ENCODE measurements around the gene CTDP1.

Gene CTDP1

DNA sequence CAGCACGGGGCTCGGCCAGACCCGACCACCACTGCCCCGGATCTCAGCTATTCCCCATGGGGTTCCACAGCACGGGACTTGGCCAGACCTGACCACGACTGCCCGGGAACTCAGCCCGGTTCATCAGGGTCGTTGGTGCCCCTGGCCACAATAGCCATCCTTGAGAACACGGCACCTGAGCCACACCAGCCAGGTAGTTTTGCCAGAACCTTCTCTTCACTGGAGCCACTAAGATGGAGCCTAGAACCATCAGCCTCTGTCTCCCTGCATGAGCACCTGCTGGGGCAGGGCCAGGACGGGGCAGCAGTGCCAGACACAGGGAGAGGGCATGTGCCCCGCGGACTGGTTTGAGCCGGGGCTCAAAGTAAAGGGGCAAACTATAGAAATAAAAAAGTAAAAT, 106.7 kb downstream of the CTDP1 start:
- TF ChIP-seq FOXP2 (optimal IDR thresholded peaks at IDR 0.05; ENCODE audit: borderline replicate concordance, extremely low read depth, extremely low read length, insufficient read depth): no peak
- TF ChIP-seq TAF1 (IDR thresholded peaks at IDR 0.05; ENCODE audit: borderline replicate concordance, insufficient read depth, low read length): no peak
- TF ChIP-seq, protein P1, sequence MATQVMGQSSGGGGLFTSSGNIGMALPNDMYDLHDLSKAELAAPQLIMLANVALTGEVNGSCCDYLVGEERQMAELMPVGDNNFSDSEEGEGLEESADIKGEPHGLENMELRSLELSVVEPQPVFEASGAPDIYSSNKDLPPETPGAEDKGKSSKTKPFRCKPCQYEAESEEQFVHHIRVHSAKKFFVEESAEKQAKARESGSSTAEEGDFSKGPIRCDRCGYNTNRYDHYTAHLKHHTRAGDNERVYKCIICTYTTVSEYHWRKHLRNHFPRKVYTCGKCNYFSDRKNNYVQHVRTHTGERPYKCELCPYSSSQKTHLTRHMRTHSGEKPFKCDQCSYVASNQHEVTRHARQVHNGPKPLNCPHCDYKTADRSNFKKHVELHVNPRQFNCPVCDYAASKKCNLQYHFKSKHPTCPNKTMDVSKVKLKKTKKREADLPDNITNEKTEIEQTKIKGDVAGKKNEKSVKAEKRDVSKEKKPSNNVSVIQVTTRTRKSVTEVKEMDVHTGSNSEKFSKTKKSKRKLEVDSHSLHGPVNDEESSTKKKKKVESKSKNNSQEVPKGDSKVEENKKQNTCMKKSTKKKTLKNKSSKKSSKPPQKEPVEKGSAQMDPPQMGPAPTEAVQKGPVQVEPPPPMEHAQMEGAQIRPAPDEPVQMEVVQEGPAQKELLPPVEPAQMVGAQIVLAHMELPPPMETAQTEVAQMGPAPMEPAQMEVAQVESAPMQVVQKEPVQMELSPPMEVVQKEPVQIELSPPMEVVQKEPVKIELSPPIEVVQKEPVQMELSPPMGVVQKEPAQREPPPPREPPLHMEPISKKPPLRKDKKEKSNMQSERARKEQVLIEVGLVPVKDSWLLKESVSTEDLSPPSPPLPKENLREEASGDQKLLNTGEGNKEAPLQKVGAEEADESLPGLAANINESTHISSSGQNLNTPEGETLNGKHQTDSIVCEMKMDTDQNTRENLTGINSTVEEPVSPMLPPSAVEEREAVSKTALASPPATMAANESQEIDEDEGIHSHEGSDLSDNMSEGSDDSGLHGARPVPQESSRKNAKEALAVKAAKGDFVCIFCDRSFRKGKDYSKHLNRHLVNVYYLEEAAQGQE (IDR thresholded peaks at IDR 0.05; ENCODE audit: insufficient read depth in 1 of 2, low read depth in 2 of 2, low read length in 2 of 2): no peak
- no peak for TF ChIP-seq SIN3A (IDR thresholded peaks at IDR 0.05; ENCODE audit: borderline replicate concordance, insufficient read depth, low read length)
- TF ChIP-seq POLR2AphosphoS5 (IDR thresholded peaks at IDR 0.05; ENCODE audit: low read depth, low read length): no peak

GRCh38 chr18:79786786-79787526, 107.4 kb downstream of the CTDP1 start:
- TF ChIP-seq, protein P1 (IDR thresholded peaks at IDR 0.05; ENCODE audit: insufficient read depth in 1 of 2, low read depth in 2 of 2, low read length in 2 of 2): no peak
- TF ChIP-seq TAF1 (IDR thresholded peaks at IDR 0.05; ENCODE audit: borderline replicate concordance, insufficient read depth, low read length) (no peak), FOXP2 (optimal IDR thresholded peaks at IDR 0.05; ENCODE audit: borderline replicate concordance, extremely low read depth, extremely low read length, insufficient read depth) (no peak), POLR2AphosphoS5 (IDR thresholded peaks at IDR 0.05; ENCODE audit: low read depth, low read length) (no peak), SIN3A (IDR thresholded peaks at IDR 0.05; ENCODE audit: borderline replicate concordance, insufficient read depth, low read length) (no peak)

DNA sequence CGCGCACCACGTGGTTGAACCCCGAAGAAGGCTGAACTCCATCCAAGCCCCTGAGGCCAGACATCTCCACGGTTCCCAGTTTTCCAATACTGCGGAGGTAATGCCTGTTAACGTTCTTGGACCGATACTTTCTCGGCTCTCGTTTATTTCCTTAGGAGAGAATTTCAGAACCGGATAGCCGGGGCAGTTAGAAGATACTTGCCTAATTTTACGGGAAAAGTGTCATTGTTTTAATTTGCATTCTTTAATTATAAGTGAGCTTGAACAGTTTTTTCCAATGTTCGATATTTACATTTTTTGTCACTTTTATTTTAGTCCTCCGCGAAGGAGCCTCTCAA, 107.9 kb downstream of the CTDP1 start:
- TF ChIP-seq FOXP2 (optimal IDR thresholded peaks at IDR 0.05; ENCODE audit: borderline replicate concordance, extremely low read depth, extremely low read length, insufficient read depth): no peak
- no peak for TF ChIP-seq POLR2AphosphoS5 (IDR thresholded peaks at IDR 0.05; ENCODE audit: low read depth, low read length)
- TF ChIP-seq SIN3A (IDR thresholded peaks at IDR 0.05; ENCODE audit: borderline replicate concordance, insufficient read depth, low read length): no peak
- no peak for TF ChIP-seq TAF1 (IDR thresholded peaks at IDR 0.05; ENCODE audit: borderline replicate concordance, insufficient read depth, low read length)
- TF ChIP-seq, protein P1 (IDR thresholded peaks at IDR 0.05; ENCODE audit: insufficient read depth in 1 of 2, low read depth in 2 of 2, low read length in 2 of 2): no peak

GRCh38 chr18:79787865-79788733, 108.5 kb downstream of the CTDP1 start:
- TF ChIP-seq TAF1 (IDR thresholded peaks at IDR 0.05; ENCODE audit: borderline replicate concordance, insufficient read depth, low read length) (no peak), FOXP2 (optimal IDR thresholded peaks at IDR 0.05; ENCODE audit: borderline replicate concordance, extremely low read depth, extremely low read length, insufficient read depth) (no peak), SIN3A (IDR thresholded peaks at IDR 0.05; ENCODE audit: borderline replicate concordance, insufficient read depth, low read length) (no peak), POLR2AphosphoS5 (IDR thresholded peaks at IDR 0.05; ENCODE audit: low read depth, low read length) (no peak)
- TF ChIP-seq, protein P1 (IDR thresholded peaks at IDR 0.05; ENCODE audit: insufficient read depth in 1 of 2, low read depth in 2 of 2, low read length in 2 of 2): no peak
